ENCODE data around the gene CCN5. TPM values are rescaled to one million over a fixed set of nuclear protein-coding genes. Genes with fewer than 3 reads are reported as not detected.

The CCN5 gene
- polyA plus RNA-seq, 1 experiment = 0.37 TPM

GRCh38 chr20:44706301-44707017 is 8.7 kb upstream of the CCN5 start:
- TF ChIP-seq CTCF (IDR thresholded peaks at IDR 0.05; ENCODE audit: low read depth, low read length) = no peak
- H3K27me3 ChIP-seq (ENCODE audit: control insufficient read depth, insufficient read depth, low read length) = peaks cover 5% of the 10 kb centered on the region
- POLR2A ChIA-PET = interaction anchor here (0.8 kb wide), 1 partner anchor 11 kb away, joined by 3 read pairs; no protein-coding TSS in a partner anchor

GRCh38 chr20:44707018-44707579 is 8.1 kb upstream of the CCN5 start:
- no peak overlapping the region for H3K27ac ChIP-seq (ENCODE audit: low read depth, low read length)
- no peaks in the 10 kb centered on the region for H3K9me3 ChIP-seq (ENCODE audit: control insufficient read depth, insufficient read depth, low read length)
- TF ChIP-seq CTCF (IDR thresholded peaks at IDR 0.05; ENCODE audit: low read depth, low read length) = no peak
- ChIA-PET CTCF (interaction anchor here (1.0 kb wide), 1 partner anchor 11 kb away, joined by 3 read pairs; no protein-coding TSS in a partner anchor), POLR2A (no interaction called here)
- H3K4me3 ChIP-seq (ENCODE audit: low read depth, low read length) = no peak overlapping the region
- peaks cover 9% of the 10 kb centered on the region for H3K27me3 ChIP-seq (ENCODE audit: control insufficient read depth, insufficient read depth, low read length)
- DNase-seq (ENCODE audit: low read depth, low spot score) = no peak

More at GRCh38 chr20:44706301-44707017, 8.7 kb upstream of the CCN5 start:
- Histone ChIP-seq H3K27ac (ENCODE audit: low read depth, low read length) (no peak overlapping the region), H3K9me3 (ENCODE audit: control insufficient read depth, insufficient read depth, low read length) (no peaks in the 10 kb centered on the region), H3K4me3 (ENCODE audit: low read depth, low read length) (no peak overlapping the region)
- CTCF ChIA-PET = interaction anchor here (0.6 to 1.0 kb wide), 2 partner anchors 9 to 12 kb away, joined by 3 to 7 read pairs; no protein-coding TSS in a partner anchor
- no peak for DNase-seq (ENCODE audit: low read depth, low spot score)

GRCh38 chr20:44709380-44709779 is 5.8 kb upstream of the CCN5 start:
- CTCF ChIA-PET = interaction anchor here (1.5 kb wide), 1 partner anchor 26 kb away, joined by 11 read pairs; no protein-coding TSS in a partner anchor
- DNase-seq (ENCODE audit: low read depth, low spot score) = no peak
- Histone ChIP-seq H3K27me3 (ENCODE audit: control insufficient read depth, insufficient read depth, low read length) (peaks cover 9% of the 10 kb centered on the region), H3K27ac (ENCODE audit: low read depth, low read length) (no peak overlapping the region), H3K4me3 (ENCODE audit: low read depth, low read length) (no peak overlapping the region), H3K9me3 (ENCODE audit: control insufficient read depth, insufficient read depth, low read length) (no peaks in the 10 kb centered on the region)
- POLR2A ChIA-PET = interaction anchor here (0.6 kb wide), 1 partner anchor 498 kb away, joined by 3 read pairs; no protein-coding TSS in a partner anchor
- TF ChIP-seq CTCF (IDR thresholded peaks at IDR 0.05; ENCODE audit: low read depth, low read length) = no peak

GRCh38 chr20:44709797-44710196 is 5.4 kb upstream of the CCN5 start:
- ChIA-PET CTCF (no interaction called here), POLR2A (interaction anchor here (0.6 kb wide), 1 partner anchor 498 kb away, joined by 3 read pairs; no protein-coding TSS in a partner anchor)
- no peak overlapping the region for H3K27ac ChIP-seq (ENCODE audit: low read depth, low read length)
- H3K9me3 ChIP-seq (ENCODE audit: control insufficient read depth, insufficient read depth, low read length) = no peaks in the 10 kb centered on the region
- no peak for DNase-seq (ENCODE audit: low read depth, low spot score)
- TF ChIP-seq CTCF (IDR thresholded peaks at IDR 0.05; ENCODE audit: low read depth, low read length) = no peak
- H3K4me3 ChIP-seq (ENCODE audit: low read depth, low read length) = no peak overlapping the region
- H3K27me3 ChIP-seq (ENCODE audit: control insufficient read depth, insufficient read depth, low read length) = peaks cover 7% of the 10 kb centered on the region

- Histone ChIP-seq H3K27ac (ENCODE audit: low read depth, low read length) (no peak overlapping the region), H3K9me3 (ENCODE audit: control insufficient read depth, insufficient read depth, low read length) (no peaks in the 10 kb centered on the region), H3K4me3 (ENCODE audit: low read depth, low read length) (no peak overlapping the region), H3K27me3 (ENCODE audit: control insufficient read depth, insufficient read depth, low read length) (peaks cover 7% of the 10 kb centered on the region)
- no peak for DNase-seq (ENCODE audit: low read depth, low spot score)
- ChIA-PET CTCF (interaction anchor here (1.5 kb wide), 1 partner anchor 8 kb away, joined by 3 read pairs; no protein-coding TSS in a partner anchor), POLR2A (interaction anchor here (0.7 kb wide), 1 partner anchor 22 kb away, joined by 4 read pairs; no protein-coding TSS in a partner anchor)
- TF ChIP-seq CTCF (IDR thresholded peaks at IDR 0.05; ENCODE audit: low read depth, low read length) = no peak
These were observed 3.9 kb upstream of the CCN5 start for GRCh38 chr20:44711237-44711636.
